Measurements from ENCODE around the gene NAT16. TPM values are rescaled to one million over a fixed set of nuclear protein-coding genes. Genes with fewer than 3 reads are reported as not detected.

Gene NAT16
- total and polyA plus RNA-seq, 9 of the 15 experiments (the other 6 are each of a cell fraction or from before 2014, with no cell fraction given): 0.04 TPM; not detected in 8

DNA sequence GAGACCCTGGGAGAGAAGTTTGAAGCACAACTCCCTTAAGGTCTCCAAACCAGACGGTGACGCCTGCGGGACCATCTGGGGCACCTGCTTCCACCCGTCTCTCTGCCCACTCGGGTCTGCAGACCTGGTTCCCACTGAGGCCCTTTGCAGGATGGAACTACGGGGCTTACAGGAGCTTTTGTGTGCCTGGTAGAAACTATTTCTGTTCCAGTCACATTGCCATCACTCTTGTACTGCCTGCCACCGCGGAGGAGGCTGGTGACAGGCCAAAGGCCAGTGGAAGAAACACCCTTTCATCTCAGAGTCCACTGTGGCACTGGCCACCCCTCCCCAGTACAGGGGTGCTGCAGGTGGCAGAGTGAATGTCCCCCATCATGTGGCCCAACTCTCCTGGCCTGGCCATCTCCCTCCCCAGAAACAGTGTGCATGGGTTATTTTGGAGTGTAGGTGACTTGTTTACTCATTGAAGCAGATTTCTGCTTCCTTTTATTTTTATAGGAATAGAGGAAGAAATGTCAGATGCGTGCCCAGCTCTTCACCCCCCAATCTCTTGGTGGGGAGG lies 42.4 kb downstream of the NAT16 start (continued):
- TF ChIP-seq ZNF57 (CRISPR knock-in tag; IDR thresholded peaks at IDR 0.05) (no peak), SRF (CRISPR knock-in tag; IDR thresholded peaks at IDR 0.05) (no peak), NCOR1 (IDR thresholded peaks at IDR 0.05) (no peak), ZNF764 (CRISPR knock-in tag; IDR thresholded peaks at IDR 0.05; ENCODE audit: low read depth) (no peak), RB1 (IDR thresholded peaks at IDR 0.05; ENCODE audit: low read depth) (no peak), NEUROD1 (IDR thresholded peaks at IDR 0.05; ENCODE audit: borderline replicate concordance, low read depth, low read length, partially characterized antibody) (no peak), POLR2B (IDR thresholded peaks at IDR 0.05; ENCODE audit: low read depth, partially characterized antibody) (no peak), KLF1 (tag; IDR thresholded peaks at IDR 0.05) (no peak), TCFL5 (CRISPR knock-in tag; conservative IDR thresholded peaks at IDR 0.05) (no peak), YY1 (IDR thresholded peaks at IDR 0.05; ENCODE audit: borderline replicate concordance in 1 of 3, control insufficient read depth in 1 of 3, extremely low read depth in 1 of 3, insufficient read depth in 3 of 3, insufficient read length in 1 of 3, insufficient replicate concordance in 2 of 3, low read depth in 1 of 3, low read length in 2 of 3) (peak in 1 of 3 experiments; percentile 10), ID3 (CRISPR knock-in tag; IDR thresholded peaks at IDR 0.05) (no peak), ID3 (tag; IDR thresholded peaks at IDR 0.05) (peak; percentile 33; the same call in 1 of the 2 replicates), KDM5B (IDR thresholded peaks at IDR 0.05; ENCODE audit: insufficient replicate concordance, low read depth, low read length) (no peak), TAL1 (IDR thresholded peaks at IDR 0.05) (no peak), ZNF431 (CRISPR knock-in tag; IDR thresholded peaks at IDR 0.05) (no peak), TCF7 (IDR thresholded peaks at IDR 0.05; ENCODE audit: borderline replicate concordance) (no peak), POLR2AphosphoS5 (IDR thresholded peaks at IDR 0.05; ENCODE audit: control insufficient read depth, insufficient read depth, low read depth, low read length) (no peak), THRA (IDR thresholded peaks at IDR 0.05) (no peak), AFF4 (CRISPR knock-in tag; IDR thresholded peaks at IDR 0.05) (peak; percentile 14; the same call in 1 of the 2 replicates)
- TF ChIP-seq, protein P1, sequence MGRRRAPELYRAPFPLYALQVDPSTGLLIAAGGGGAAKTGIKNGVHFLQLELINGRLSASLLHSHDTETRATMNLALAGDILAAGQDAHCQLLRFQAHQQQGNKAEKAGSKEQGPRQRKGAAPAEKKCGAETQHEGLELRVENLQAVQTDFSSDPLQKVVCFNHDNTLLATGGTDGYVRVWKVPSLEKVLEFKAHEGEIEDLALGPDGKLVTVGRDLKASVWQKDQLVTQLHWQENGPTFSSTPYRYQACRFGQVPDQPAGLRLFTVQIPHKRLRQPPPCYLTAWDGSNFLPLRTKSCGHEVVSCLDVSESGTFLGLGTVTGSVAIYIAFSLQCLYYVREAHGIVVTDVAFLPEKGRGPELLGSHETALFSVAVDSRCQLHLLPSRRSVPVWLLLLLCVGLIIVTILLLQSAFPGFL (CRISPR knock-in tag; IDR thresholded peaks at IDR 0.05): 0 out of 2 replicates have a peak, but pooled peaks have one; percentile 34
- TF ChIP-seq, protein P2, sequence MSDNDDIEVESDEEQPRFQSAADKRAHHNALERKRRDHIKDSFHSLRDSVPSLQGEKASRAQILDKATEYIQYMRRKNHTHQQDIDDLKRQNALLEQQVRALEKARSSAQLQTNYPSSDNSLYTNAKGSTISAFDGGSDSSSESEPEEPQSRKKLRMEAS (CRISPR knock-in tag; IDR thresholded peaks at IDR 0.05): no peak
